NCI-H2107 (cell line): Measurements from ENCODE around the gene DNAAF8.
"Not testable (repeated sequence)": the region's sequence is repeated elsewhere in the genome, so short reads cannot be mapped to it uniquely, and the experiment has no call there.

Experiments used
- DNase-seq: peaks from one replicate; lab custom pipeline; 2025; lab: John Stamatoyannopoulos, UW

The DNAAF8 gene

DNA sequence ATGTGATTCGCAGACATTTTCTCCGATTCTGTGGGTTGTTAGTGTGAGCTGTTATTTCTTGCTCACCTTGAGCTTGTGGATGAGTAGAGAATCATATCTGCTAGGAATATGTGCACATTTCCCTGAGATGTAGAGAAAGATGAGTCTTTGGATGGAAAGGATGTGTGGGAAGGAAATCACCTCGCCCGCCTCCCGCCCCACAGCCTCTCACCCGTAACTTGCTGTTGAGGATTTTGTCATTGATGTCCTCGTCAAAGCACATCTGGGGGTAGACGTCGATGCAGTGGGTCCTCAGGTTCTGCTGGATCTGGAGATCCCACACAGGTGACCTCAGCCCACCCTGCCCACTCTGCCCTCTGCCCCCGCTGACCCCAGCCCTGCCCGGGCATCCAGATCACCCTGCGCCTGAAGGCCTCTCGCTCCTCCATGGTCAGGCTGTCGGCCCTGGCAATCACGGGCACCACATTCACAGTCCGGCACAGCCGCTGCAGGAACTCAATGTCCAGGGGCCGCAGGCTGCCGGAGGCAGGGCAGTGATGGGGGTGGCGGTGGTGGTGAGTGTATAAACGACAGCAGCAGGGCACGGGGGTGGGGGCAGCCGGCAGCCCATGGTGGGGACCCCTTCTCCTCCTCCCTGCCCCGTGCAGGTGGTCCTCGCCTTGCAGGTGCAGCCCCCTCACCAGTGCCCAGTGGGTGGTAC, 49.1 kb downstream of the DNAAF8 start:
- no peak for DNase-seq

DNA sequence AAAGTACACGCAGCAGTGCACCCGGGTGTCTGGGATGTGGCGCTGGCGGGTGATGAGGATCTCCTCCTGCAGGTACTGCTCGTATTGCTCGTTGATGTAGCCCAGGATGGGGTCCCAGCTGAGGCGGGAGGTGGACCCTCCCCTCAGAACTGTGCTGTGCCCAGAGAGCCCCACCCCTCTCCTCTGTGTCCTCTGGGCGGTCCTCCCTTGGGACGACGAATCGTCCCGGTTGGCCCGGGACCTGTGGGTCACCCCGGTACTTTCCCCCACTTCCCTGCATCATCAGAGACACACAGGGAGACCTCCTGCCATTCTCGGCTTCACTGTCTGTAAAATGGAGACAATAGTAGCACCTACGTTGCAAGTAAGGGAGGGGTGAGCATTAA, 49.6 kb downstream of the DNAAF8 start:
- no peak for DNase-seq

DNA sequence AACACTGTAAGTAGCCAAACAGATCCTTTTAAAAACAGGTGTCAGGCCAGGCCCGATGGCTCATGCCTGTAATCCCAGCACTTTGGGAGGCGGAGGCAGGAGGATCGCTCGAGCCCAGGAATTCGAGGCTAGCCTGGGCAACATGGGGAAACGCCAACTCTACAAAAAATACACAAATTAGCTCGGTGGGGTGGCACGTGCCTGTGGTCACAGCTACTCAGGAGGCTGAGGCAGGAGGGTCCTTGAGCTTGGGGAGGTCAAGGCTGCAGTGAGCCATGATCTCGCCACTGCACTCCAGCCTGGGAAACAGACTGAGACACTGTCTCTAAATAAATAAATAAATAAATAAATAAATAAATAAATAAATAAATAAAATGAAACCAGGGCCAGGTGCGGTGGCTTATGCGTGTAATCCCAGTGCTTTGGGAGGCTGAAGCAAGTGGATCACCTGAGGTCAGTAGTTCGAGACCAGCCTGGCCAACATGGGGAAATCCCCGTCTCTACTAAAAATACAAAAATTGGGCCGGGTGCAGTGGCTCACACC, 50.2 kb downstream of the DNAAF8 start:
- not testable (repeated sequence) for DNase-seq

DNA sequence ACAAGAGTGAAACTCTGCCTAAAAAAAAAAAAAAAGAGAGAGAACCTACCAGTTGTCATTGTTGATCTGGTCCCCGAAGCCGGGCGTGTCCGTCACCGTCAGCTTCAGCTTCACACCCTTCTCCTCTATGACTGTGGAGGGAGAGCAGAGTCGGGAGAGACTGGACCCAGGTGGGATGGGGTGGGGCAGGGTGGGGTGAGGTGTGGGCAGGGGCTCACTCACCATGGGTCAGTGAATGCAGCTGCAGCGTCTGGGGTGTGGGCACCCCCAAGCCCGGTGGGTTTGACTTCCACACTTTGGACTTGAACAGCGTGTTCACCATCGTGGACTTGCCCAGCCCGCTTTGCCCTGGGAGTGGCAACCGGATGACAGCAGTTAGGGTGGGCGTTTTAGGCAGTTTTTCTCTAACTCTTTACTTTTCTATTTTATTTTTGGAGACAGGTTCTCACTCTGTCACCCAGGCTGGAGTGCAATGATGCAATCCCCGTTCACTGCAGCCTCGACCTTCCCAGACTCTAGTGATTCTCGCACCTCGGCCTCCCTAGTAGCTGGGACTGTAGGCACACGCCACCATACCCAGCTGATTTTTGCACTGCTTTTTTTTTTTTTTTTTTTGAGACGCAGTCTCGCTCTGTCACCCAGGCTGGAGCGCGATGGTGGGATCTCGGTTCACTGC, 51.6 kb downstream of the DNAAF8 start:
- DNase-seq = no peak

DNA sequence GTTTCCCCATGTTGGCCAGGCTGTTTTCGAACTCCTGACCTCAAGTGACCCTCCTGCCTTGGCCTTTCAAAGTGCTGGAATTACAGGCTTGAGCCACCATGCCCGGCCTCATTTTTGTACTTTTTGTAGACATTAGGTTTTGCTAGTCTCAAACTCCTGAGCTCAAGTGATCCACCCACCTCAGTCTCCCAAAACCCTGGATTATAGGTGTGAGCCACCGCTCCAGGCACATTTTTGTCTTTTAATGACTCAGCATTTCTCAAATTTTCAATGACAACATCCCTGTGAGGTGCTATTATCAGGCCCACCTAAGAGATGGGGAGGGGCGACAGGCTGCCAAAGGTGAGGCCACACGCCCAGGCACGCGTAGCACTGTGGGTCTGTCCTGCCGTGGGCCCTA, 52.7 kb downstream of the DNAAF8 start:
- no peak for DNase-seq

DNA sequence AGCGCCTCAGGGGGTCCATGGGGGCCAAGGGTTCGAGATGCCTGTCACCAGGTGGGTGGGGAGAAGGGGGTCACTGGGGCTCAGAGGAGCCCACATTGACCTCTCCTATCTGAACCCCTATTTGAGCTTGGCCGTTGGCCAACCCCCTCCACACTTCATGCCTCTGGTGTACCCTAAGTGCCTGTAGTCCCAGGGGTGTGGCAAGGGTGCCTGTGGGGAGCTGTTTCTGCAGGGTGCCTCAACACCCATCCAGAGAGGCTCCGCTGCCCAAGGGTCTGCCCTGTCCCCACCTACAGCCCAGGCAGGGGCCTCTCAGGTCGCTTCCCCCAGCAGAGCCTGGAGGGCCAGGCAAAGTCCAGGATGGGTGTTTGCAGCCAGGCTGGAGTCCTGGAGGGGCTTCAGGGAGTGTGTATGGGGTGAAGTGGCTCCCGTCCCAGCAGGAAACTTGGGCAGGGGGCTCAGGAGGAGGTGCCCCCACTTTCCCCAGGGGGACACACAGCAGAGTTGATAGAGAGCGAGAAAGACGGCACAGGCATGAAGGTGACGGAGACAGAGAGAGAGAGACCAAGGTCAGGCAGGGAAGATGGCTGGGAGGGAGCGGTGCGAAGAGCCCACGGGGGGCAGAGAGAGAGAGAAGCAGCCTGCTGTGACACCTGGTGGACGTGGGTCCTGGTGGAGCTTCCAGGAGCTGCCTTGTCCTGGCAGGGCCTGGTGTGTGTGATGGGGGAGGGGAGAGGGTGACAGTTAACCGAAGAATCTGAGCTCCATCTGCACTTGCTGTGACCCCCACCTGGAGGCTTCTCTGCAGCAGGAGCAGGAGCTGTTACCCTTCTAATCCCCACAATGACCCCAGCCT, 53.5 kb downstream of the DNAAF8 start, which contains the start of gene SEPTIN12:
SEPTIN12 (minus strand) TSS at position 719 of the 856 bp plus-strand sequence; CDS start at position 19, 700 bp downstream.
- no peak for DNase-seq

DNA sequence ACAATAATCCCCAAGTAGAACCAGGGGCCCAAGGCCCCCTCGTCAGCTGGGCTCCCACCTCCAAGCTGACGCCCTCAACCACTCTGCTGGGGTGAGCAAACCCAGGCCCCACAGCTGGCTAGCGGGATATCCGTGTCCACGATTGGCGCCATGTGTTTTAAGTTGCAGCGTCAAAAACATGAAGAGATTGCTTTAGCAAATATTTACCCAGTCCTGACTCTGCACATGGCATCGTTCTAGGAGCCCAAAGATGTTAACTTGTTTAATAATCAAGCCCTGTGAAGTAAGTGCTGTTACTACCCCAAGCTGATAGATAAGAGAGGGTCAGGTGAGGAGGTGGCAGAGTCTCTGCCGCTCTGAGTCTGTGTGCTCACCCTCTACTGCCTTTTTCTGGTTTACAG, 54.2 kb downstream of the DNAAF8 start:
- DNase-seq = no peak

DNA sequence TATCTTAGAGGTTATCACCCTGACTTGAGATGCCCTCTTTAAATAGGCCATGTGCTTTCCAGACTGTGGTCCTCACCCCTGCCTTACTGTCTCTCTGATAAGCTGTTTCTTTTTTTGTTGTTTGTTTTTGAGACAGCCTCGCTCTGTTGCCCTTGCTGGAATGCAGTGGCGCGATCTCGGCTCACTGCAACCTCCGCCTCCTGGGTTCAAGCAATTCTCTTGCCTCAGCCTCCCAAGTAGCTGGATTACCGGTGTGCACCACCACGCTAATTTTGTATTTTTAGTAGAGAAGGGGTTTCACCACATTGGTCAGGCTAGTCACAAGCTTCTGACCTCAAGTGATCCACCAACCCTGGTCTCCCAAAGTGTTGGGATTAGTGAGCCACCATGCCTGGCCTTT, 54.6 kb downstream of the DNAAF8 start:
- no peak for DNase-seq

DNA sequence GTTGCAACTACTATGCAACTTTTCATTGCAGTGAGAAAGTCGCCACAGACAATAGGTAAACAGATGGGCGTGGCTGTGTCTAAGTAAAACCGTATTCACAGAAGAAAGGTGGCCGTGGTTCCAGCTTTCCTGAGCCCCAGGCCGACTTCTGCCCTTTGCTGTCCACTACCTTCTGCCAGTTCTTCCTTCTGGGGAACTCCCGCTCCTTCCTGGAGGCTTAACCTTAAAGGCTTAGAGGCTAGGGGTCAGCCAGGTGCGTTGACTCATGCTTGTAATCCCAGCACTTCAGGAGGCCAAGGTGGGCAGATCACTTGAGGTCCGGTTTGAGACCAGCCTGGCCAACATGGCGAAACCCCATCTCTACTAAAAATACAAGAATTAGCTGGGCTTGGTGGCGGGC, 55.9 kb downstream of the DNAAF8 start:
- no peak for DNase-seq

DNA sequence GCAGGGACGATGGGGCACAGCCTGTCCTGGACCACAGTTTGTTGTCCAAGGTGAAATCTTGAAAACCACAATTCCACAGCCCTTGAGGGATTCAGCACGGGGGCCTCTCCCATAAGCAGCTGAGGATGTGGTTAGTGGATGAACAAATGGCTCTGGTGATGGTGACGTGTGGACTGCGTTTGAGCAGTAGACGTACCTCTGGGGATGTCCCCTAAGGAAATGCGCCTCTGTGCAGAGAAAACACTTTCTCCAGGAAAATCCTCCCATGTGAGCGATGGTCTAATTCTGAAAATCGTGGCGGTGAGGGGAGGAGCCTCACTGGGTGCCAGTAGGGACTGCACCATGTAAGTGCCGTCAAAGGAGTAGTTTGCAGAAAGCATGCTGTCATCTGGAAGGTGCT, 56.5 kb downstream of the DNAAF8 start:
- DNase-seq = no peak

DNA sequence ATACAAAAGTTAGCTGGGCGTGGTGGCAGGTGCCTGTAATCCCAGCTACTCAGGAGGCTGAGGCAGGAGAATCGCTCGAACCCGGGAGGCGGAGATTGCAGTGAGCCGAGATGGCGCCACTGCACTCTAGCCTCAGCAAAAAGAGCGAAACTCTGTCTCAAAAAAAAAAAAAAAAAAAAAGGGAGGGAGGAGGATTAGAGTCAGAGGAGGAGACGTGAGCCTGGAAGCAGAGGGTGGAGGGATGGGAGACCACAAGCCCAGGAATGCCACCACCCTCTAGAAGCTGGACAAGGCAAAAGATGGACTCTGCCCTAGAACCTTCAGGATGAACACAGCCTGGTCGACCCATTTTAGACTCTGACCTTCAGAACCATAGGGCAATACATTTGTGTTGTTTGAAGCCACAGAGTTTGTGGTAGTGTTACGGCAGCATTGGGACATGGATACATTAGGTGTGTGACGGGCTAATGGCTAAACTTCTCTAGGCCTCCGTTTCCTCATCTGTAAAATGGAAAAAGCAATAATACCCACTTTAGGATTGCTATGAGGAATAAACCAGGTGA, 58.7 kb downstream of the DNAAF8 start:
- DNase-seq = no peak

DNA sequence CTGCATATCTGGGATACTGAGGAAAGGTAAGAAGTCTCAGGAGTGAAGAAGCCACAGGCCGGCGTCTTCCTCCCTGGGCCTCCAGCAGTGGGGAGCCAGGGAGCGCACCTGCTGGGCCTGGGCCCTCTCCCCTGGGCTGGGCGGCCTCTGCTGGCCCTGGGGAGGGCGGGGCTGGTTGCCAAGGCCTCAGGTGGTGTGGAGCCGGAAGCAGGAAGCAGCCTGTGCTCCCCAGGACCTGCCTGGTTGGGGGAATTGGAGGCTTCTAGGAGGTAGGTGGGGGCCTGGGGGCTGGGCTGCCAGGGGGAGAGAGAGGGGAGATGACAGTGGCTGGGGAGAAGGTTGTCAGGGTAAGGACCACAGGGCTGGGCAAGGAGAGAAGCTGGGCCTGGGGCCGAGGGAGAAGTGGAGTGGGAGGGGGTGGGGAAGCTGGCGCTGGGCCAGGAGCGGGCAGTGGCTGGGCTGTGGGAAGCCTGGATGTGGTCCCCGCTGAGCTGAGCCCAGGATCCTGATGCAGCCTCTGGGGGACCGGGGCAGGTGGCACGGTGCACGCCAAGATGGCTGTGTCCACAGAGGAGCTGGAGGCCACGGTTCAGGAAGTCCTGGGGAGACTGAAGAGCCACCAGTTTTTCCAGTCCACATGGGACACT, 61.0 kb downstream of the DNAAF8 start, which contains the start of gene SMIM22:
SMIM22 (plus strand) TSS at position 189 of the 647 bp plus-strand sequence; CDS start at position 555, 366 bp downstream.
- DNase-seq = peak; percentile 63

DNA sequence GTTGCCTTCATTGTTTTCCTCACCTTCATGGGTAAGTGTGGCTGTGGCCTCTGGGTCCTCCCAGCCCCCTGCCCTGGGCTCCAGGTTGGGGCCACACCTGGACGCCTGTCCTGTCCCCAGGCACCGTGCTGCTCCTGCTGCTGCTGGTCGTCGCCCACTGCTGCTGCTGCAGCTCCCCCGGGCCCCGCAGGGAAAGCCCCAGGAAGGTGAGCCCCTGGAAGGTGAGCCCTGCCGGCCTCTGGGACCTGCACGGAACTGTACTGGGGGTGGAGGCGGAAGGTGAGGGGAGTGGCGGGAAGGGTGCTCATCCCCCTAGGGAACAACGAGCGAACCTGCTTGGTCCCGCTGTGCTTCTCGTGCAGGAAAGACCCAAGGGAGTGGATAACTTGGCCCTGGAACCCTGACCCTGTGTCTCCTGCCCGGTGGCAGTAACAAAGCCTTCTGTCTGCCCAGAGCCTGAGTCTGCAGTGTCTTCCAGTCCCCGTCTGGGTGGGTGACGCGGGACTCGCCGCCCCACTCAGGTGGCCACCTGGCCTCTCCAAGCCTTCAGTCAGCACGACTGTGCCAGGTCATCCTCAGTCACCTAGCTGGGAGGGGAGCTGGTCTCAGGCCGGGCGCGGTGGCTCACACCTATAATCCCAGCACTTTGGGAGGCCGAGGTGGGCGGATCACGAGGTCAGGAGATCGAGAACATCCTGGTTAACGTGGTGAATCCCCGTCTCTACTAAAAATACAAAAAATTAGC, 61.7 kb downstream of the DNAAF8 start:
- no peak for DNase-seq

DNA sequence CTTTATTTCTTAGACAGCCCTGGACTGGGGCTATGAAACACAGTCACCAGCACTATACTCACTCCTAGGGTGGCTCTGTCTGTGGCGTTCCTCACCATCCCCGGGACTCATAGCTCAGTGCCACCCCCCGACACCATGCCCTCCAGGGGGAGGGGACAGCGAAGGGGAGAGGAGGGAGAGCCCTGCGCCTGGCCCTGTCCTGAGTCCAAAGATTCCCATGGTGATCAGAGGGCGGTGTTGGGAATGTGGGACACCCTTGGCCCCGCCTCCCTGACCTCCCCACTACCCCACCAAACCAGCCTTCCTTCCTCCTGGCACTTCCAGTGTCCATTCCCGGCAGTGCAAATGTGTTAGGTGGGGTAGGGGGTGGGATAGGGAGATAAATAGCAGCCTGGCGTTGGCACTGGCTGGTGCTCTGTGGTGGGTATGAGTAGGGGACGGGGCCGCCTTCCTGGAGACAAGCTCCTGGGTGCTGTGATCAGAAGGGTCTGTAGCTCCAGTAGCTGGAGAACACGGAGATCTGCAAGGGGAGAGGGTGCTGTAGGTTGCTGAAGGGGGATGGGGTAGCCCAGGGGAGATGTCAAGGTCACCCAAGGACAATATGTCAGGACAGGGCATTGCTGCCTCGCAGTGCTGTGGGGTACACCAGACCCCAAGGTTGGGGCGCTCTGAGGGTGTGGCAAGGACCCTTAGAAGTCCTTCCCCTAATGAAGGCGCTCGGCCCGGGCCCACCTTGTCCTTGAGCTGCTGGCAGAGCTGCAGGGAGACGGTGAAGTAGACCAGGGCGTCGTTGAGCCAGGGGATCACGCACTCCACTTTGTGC, 62.9 kb downstream of the DNAAF8 start:
- no peak for DNase-seq

DNA sequence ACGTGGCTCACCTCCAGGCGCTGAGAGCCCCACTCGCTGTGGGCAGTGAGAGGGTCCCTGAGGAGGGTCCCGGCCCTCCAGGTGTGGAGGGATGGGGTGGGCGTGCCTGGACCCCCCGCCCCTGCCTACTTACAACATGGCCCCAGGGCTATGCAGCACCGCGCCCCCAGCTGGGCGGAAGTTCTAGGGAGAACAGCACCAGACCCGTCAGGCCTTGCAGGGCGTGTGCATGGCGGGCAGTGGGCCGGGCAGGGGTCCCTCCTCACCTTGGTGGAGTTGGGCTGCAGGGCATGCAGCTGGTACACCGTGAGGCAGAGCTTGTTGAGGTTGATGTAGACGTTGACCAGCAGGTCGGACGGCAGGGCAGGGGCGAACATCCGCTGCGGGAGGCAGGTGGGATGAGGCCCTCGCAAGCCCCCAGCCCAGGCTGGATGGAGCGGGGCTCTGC, 63.5 kb downstream of the DNAAF8 start:
- no peak for DNase-seq

DNA sequence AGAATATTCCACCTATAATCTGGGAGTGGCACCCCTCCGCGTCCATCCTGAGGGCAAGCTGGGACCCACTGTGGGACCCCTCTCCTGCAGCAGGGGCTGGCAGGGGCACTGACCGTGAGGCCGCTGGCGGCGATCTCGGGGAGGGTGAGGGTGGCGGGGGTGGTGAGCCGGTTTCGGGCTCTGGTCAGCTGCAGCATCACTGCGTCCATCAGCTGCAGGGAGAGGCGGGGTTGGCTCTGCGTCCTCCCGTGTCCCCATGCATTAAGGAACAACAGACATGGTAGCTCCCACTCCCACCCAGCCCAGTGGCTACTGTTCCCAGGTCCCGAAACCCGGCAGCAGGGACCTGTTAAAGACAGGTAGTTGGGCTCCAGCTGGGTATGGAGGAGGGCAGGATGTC, 64.1 kb downstream of the DNAAF8 start:
- DNase-seq = no peak
